GM12872 (cell line): ENCODE results near the gene GNA14.

Source experiments
- TF ChIP-seq, protein P1 (sequence below): IDR thresholded peaks from 3 replicates; pipeline ENCODE4 v1.5.1; 2011; ENCODE audit warnings: low read depth, mild to moderate bottlenecking, low read length, moderate library complexity; ENCODE audit not compliant: insufficient read depth

Gene GNA14

DNA sequence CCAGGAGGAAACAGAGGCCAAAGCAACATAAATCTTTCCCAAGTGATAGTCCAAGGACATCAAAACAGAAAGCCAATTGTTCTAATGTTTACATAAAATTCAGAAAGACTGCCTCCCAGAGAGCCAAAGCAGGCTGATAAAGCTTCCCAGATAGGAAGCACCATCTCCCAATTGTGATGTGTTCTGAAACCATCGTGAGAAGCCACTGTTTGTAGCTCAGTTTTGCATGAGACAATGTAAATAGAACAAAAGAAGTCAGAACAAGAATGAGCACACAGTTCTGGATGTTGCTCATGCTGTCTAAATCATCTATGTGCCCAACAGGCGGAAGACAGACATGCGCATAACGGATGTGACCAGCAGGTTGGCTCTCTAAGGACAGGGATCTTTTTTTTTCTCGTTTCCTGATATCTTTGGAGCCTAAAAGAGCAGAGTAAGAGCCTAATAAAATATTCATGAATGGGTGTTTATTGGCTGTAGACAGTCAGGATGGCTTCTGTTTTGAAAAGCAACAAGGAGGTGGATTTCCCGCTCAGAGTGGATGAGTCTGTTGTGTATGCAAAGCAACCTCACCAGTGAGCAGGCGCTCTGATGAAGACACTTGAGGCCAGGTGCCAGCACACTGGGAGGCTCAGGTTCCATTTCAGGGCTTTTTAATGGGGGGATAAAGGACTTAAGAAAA, 113.6 kb downstream of the GNA14 start:
- TF ChIP-seq, protein P1, sequence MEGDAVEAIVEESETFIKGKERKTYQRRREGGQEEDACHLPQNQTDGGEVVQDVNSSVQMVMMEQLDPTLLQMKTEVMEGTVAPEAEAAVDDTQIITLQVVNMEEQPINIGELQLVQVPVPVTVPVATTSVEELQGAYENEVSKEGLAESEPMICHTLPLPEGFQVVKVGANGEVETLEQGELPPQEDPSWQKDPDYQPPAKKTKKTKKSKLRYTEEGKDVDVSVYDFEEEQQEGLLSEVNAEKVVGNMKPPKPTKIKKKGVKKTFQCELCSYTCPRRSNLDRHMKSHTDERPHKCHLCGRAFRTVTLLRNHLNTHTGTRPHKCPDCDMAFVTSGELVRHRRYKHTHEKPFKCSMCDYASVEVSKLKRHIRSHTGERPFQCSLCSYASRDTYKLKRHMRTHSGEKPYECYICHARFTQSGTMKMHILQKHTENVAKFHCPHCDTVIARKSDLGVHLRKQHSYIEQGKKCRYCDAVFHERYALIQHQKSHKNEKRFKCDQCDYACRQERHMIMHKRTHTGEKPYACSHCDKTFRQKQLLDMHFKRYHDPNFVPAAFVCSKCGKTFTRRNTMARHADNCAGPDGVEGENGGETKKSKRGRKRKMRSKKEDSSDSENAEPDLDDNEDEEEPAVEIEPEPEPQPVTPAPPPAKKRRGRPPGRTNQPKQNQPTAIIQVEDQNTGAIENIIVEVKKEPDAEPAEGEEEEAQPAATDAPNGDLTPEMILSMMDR: no peak

- TF ChIP-seq, protein P1: no peak
These were observed 114.5 kb downstream of the GNA14 start for GRCh38 chr9:77533671-77534070.

GRCh38 chr9:77532607-77533006, 115.5 kb downstream of the GNA14 start:
- TF ChIP-seq, protein P1: no peak

DNA sequence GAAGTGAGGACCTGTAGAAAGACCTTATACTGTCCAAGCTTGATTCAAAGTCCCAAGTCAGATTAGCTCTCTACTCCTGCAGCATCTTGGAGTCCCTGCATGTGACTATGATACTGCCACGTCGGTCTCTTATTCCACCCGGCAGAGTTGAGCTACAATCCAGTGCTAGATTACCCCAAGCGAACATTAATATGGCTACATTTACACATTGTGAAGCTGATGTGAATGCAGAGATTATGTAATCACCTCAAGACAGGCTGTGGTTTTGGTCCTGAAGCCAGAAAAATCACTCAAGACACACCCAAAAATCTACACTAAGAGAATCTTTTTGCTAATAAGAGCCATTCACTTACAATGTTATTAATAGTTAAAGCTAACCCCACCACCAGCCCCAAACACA, 116.7 kb downstream of the GNA14 start:
- TF ChIP-seq, protein P1: no peak

DNA sequence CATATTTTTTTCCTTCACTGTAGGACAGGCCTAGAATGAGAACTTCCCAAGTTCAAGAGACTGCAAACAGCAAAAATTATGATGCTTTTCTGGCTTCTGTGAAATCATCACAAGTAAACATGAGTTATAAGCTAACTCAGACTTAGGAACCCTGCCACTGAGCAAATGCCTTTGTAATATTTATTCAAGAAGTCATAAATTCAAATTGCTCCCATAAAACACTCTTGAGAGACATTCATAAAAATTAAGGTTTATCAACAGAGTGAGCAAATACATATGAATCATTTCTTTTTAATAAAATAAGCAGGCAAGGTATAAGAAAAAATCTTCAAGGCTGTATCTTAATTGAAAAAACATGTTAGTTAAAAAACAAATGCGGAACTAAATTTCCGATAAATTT, 124.2 kb downstream of the GNA14 start:
- TF ChIP-seq, protein P1: no peak

- TF ChIP-seq, protein P1: no peak
These were observed 127.0 kb downstream of the GNA14 start for GRCh38 chr9:77521091-77521490.

DNA sequence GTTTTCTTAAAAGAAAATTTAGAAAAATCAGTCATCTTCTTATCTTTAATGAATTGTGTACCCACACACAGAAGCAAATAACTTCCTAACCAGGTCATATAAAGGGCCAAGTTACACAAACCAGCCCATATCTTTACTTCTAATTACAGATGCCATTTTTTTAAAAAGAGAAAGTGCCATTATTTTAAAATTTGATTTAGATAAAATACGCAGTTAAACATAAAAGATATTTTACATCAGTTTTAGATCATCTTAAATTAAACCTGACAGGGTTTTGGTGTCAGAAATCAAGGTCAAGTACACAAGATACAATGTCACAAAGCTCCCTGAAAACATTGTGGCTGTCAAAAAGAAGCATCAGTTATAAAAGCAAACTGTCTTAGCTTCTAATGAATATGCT, 129.4 kb downstream of the GNA14 start:
- TF ChIP-seq, protein P1: no peak
